ENCODE results near the gene TAMM41.
A peak's percentile ranks its signal among the peaks of the same experiment; 100 is the strongest.
"Not testable (repeated sequence)": the region's sequence is repeated elsewhere in the genome, so short reads cannot be mapped to it uniquely, and the experiment has no call there.

TAMM41 gene

DNA sequence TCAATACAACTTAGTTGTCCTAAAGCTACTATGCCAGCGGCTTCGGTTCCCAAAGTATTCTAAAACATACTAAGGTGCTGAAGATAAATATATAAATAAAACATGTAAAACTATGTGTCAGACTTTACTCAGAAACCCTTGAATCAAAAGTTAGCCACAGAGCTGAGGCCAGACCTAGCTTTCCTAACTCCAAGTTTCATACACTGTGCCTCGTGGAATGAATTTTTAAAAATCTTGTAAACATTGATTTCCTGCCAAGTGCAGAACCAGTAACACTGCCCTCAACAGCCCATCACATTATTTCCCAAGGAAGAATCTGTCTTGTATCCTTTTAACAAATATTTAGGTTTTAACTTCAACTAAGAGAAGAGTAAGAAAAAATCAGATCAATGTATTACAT, 36.4 kb downstream of the TAMM41 start:
- DNase-seq, result no peak

DNA sequence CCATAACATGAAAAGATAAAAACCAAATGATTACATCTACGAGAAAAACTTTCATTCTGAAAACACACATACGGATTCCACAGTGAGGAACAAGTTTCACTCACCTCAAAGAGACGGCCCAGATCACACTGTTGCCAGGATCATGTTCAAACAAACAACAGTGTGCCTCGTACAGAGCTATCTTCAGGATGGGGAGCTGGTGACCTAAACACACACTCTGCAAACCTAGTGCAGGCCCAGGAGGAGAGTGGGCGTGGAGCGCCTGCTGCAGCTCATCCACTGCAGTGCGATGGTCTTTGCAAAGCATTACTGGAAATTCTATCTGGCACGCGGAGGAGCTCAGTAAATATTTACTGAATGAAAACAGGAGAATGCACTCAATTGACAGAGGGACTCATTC, 38.5 kb downstream of the TAMM41 start:
- no peak for DNase-seq

DNA sequence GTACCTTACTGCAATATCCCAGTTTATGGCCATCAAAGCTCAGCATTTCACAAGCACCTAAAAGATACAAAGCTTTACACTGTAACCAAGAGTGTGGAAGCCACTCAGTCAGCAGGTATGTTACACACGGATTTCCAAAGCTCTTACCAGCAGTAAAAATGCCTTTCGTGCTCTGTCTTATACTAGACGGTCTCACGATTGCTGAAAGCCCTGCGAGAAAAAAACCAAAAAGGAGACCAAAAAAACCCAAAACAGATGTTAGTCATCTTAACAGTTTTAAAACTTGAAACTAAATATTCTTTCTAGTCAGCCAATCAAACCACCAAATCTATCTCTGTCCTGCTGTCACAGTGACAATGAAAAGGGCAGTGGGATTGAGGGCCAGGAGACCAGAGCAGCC, 39.0 kb downstream of the TAMM41 start:
- DNase-seq, result no peak

DNA sequence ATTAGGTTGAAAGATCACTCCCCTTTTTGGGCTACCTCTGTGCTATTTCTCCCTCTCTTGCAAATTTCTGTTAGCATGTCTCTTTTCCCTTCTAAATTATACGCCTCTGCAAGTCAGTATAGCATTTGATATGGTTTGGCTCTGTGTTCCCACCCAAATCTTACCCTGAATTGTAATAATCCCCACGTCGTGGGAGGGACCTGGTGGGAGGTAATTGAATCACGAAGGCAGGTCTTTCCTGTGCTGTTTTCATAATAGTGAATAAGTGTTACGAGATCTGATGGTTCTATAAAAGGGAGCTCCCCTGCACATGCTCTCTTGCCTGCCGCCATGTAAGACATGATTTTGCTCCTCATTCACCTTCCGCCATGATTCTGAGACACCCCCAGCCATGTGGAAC, 41.0 kb downstream of the TAMM41 start:
- DNase-seq, result no peak

DNA sequence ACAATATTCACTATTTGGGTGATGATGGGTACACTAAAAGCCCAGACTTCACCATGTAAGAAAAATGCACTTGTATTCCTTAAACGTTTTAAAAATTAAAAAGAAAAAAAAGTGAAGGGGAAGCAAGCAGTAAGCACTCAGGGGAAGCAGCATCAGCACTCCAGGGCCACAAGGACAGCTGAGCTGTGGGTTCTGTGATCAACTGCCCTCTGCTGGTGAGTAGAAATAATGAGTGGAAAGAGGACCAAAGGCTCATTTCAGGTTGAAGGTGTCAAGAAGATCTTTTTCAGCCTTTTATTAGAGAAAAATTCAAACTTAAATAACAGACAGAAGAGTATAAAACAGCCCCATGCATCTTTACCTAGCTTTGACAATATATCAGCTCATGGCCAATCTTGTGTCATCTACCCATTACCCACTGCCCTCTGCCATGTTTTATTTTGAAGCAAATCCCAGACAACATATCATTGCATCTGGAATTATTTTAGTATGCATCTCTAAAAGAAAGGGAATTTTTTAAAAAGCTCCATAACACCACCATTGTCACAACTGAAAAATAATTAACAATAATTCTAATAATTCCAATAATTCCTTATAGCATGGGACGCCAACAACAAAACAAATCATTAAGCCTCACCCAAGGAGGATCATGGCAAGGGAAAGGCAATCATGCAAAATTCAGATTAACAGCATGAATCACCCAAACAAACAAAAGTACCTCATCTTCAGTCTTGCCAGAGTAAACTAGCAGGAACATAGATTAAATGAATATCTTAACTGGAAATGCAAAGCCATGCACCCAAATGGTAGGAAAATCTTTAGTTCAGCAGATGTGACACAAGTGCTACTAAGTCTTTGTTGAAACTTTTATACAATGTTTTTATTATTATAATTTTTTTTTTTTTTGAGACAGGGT, 42.5 kb downstream of the TAMM41 start:
- DNase-seq, result no peak

DNA sequence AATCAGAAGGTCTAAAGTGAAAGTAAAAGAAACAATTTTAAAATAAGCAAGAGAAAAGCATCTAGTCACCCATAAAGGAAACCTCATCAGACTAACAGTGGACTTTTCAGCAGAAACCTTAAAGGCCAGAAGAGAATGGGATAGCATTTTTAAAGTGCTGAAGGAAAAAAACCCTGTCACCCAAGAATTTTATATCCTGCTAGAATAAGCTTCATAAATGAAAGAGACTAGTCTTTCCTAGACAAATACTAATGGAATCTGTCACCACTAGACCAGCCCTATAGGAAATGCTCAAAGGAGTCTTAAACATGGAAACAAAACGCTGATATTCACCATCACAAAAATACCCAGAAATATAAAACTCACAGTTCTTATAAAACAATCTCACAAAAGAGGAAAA, 46.9 kb downstream of the TAMM41 start:
- DNase-seq, result no peak

DNA sequence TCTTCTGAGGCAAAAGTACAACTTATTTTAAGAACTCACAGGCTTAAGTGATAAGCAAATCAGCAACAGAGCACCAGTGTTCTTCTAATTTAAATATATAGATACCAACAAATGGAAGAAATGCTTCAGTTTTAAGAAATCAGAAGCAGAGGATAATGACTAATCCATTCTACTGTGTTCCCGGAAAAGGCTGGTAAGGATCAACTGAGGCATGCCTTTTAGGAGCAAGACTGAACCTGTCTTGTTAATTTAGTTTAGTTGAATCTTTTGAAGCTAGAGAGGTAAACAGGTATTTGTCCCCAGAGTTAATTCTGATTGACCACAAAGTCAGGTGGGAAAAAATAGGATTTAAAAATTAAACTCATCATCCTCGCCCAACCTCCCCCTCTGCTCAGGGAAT, 51.8 kb downstream of the TAMM41 start:
- DNase-seq, result no peak

DNA sequence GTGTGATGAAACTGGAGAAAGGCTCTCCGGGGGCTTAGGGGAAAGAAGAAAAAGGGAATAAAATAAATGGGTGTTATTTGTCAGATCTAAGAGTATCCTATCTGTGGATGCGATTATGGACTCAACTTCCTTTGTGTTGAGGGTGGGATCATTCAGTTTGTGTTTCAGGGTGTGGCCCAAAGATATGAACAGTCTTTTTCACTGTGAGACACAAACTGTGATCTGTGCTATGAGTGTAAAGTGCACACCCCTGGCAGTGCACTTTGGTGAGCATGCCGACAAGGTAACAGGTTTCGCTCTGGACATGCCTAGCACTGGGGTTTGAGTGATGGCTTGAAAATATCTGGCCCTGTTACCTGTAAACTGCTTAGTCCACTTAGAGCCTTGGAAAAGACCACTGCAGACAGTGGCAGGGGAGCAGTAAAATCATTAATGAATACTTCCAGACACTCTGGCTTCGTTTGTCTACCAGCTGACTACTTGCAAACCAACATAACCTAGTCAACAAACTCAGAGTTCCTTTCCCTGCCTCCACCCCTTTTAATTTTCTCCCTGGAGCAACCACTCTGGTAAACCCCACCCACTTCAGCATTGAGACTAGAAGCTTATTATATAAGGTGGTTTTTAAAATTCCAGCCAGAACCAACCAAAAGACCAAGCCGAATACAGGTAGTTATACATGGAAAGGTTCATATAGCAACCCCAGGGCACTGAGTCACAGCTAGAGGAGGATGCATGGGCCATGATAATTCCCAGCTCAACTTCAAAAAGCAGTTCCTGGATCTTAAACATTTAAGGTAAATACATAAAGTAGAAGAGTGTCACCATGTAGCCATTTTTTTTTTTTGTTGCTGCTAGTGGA, 55.1 kb downstream of the TAMM41 start:
- DNase-seq, result no peak

DNA sequence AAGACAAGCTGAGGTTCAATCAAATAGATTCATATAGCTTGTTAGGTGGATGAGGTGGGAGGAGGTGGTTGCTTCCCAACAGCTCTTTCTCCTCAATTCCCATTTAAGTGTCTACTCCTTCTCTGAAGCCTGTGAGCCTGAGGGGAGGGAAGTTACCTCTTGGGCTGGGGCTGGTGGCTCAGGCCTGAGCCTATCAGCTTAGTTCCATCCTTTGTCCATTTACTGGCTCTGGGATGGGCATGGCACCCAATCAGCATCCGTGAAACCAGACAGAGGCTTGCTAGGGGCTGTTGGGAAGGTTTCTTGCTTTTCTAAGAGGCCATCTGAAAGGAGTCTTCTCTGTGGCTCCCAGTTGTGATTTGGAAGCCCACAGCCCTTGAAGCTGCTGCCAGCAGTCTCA, 57.3 kb downstream of the TAMM41 start:
- no peak for DNase-seq

DNA sequence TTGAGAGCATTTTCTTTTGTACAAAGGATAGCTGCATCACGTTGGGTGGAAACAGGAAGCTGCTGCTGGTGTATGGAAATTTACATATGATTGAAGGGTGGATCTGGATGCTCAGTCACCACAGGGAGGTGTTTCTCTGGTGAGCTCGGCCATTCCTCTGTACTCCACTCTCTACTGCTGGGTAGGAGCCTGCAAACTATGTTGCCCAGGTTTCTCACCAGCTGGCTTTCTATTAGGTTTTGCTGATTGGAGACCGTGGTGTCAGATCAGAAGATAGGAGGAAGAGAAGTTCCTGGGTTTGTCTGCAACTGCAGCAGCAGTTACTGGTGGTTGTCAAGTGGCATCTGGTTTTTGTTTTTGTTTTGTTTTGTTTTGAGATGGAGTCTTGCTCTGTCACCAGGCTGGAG, 61.7 kb downstream of the TAMM41 start:
- no peak for DNase-seq

DNA sequence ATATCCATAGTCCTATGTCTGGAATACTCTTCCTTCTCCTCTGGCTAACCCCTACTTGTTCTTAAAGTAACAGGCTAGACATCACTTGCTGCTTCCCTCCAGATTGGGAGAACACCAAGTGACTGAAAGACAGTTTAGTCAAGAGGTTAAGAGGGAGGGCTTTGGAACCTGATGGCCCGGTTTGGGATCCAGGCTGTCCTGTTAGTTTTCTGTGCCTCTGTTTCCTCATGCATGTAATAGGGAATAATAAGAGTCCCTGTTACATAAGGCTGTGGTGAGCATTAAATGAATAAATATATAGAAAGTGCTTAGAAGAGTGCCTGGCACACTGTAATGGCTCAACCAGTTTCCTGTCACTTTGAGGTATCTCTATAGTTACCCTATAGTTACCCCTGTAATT, 66.3 kb downstream of the TAMM41 start:
- no peak for DNase-seq

DNA sequence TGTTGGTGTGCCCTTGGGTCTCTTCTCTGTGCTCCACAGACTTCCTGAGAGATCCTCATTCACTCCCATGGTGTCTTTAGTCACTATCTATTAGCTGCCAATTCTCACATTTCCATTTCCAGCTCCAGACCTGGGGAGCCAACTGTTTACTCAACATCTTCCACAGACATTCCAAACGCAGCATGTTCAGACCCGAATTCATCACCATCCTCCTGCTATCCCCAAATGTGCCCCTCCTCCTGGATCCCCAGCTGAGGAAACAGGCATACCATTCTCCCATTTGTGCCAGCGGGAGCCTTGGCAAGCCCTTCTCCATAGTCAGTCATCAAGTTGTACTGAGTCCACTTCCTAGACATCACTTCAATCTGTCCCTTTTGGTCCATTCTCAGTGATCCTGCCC, 67.1 kb downstream of the TAMM41 start:
- DNase-seq, result no peak

DNA sequence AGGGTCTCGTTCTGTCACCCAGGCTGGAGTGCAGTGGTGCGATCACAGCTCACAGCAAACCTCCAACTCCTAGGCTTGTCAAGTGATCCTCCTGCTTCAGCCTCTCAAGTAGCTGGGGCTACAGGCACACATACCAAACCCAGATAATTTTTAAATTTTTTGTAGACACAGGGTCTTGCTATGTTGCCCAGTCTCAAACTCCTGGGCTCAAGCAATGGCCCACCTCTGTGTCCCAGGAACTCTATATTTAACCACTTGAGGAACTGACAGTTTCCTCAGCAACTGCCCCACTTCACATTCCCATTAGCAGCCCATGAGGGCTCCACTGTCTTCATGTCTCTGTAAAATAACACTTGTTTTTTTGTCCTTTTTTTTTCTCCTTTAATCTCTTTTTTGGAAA, 68.4 kb downstream of the TAMM41 start:
- DNase-seq, result no peak

DNA sequence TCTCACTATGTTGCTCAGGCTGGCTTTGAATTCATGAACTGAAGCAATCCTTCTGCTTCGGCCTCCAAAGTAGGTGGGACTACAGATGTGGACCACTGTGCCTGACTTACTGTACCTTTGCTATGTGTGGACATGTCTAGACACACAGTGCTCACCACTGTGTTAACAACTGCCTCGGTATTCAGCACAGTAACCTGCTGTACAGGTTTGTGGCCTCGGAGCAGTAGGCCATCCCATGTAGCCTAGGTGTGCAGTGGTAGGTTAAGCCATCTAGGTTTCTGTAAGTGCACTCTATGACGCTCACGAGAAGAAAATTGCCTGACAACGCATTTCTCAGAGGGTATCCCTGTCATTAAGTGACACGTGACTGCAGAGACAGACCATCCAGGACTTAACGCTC, 70.3 kb downstream of the TAMM41 start:
- no peak for DNase-seq

DNA sequence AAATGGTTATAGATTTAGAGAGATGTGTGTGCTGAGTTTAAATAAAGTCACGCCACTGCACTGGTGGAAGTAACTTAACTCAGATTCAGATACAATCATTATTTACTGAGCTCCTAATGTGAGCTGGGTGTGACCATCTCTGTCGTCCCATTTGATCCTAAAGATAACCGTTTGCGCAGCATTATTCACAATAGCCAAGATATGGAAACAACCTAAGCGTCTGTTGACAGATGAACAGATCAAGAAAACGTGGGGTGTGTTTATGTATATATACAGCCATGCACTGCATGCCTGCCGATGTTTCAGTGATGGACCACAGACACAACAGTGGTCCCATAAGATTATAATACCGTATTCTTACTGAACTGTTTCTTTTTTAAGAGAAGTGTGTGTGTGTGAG, 71.2 kb downstream of the TAMM41 start:
- DNase-seq, result no peak

DNA sequence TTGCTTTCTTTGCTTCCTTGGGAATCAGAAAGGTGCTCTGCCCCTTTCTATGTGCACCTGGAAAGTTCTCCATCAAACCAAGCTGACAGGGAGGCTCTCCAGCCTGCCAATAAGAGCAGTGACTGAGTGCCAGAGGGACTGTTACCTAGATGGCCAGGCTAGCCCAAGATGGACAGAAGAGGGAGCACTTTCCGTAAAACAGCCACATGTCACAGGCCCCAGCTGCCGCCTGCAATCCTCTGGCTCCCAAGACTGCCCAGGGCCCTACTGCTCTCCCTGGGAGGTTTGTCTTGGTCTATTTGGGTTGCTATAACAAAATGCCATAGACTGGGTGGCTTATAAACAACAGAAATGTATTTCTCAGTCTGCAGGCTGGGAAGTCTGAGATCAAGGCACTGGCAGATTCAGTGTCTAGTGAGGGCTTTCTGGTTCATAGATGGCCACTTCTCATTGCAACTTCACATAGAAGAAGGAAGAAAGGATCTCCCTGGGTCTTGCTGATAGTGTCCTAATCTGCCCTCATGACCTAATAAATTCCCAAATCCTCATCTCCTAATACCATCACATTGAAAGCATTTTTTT, 72.3 kb downstream of the TAMM41 start:
- no peak for DNase-seq

DNA sequence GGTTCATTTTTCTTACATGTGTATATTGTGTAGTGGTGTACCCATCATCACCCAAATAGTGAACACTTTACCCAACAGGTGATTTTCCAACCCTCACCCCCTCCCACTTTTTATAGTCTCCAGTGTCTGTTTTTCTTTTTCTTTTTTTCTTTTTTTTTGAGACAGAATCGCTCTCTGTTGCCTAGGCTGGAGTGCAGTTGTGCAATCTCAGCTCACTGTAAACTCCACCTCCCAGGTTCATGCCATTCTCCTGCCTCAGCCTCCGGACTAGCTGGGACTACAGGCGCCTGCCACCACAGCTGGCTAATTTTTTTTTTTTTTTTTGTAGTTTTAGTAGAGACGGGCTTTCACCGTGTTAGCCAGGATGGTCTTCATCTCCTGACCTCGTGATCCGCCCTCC, 74.8 kb downstream of the TAMM41 start:
- DNase-seq, result not testable (repeated sequence)

DNA sequence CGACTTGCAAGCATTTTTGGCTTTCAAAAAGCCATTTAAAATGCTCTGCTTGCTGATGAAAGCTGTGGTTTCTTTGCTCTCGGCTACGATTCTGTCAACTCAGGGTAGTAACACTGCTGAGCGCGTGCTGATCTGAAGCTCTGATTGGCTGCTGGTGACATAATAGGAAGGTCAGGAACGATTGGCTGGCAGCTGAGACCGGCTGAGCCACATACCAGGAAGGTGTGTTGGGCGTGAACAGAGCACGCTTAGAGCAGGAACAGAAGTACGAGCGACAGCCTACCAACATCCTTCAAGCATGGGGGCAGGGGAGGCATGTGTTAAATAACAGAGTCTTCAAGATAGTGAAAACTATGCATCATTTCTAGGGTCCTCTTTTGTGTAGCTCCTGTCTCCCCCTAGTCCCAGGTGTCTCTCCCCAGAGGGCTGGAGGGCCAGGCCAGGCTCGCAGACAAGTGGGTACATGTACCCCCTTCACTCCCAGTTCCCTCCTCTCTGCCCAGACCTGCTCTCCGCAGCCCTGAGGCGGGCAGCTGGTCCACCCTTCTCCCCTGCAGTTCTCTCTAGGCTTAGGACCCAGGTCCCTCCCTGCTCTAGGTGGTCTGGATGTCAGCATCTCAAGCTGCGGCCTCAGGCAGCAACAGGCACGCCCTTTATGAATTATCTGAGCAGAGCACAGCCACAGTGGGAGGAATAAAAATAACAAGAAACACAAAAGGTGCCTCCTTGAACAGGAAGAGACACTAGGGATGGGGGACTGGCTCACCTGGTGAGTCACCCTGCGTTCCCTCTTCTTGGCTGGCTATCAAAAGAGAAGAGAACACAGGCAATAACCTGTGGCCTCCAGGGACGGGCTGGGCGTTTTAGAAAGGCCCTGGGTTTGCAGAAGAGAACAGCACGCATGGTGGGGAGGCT, 76.0 kb downstream of the TAMM41 start:
- DNase-seq, result peak; percentile 75

DNA sequence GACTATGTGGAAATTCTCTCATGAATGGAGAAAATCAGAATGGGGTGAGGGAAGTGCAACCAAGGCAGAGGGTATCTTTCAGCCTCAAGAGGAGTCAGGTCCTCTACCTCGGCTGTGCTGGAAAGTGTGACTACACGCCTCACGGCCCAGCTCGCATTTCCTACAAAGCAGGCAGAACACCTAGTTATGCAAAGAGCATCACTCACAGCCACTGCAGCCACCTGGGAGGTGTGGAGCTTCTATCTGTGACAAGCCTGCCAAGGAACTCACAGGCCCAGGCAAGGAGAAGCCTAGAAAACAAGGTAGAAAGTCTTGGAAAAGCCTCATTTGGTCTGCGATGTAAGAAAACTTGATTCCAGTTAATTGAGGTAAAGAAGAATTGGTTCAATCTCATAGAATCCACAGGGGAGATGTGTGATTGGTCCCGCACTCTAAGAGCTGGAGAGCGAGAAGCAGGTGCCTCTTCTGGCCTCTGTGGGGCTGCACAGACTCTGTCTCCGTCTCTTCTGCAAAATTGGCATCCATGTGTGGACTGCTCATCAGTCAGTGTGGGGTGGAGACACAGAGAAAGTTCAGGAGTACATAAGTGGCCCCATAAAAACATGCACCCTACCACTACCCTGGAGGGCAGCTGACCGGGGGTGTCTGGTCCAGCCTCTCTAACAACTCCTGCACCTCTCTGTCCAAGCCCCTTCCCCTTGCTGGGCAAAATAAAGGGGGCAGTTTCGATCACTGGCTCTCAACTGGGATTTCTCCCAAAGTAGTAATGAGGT, 76.8 kb downstream of the TAMM41 start:
- DNase-seq, result no peak

DNA sequence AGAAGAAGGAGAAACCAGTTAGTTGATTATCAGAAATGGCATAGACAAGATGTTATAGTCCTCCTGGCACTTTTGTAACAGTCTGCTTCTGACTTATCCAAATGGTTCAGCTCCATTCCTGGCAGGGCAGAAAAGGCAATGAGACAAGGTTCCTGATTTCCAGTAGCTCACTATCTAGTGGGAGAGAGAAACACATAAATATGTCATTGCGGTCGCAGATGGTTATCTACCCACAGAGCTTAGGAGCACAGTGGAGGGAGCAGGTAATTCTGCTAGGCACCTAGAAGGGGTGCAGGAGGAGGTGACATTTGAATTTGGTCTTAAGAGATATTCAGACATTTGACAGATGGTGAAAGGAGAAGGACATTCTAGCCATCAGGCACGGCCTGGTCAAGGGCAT, 78.1 kb downstream of the TAMM41 start:
- DNase-seq, result no peak

DNA sequence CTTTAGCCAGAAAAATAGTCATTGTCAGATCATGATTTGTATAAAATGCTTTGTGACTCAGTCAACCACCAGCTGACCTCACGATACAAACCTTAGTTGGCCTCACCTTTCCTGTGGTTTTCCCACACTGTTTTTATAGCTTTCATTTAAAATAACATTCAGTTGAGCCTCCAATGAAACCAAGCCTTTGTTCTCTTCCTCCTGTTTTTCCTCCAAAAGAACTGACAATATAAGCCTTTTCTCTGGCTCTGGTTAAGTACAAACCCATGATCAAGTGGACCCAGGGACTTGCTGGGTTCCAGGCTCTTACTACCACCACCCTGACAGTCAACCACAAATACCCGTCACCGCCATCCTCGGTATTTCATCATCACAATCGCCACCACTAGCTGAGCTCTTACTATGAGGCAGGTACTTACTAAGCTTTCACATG, 81.7 kb downstream of the TAMM41 start:
- DNase-seq, result peak; percentile 24

DNA sequence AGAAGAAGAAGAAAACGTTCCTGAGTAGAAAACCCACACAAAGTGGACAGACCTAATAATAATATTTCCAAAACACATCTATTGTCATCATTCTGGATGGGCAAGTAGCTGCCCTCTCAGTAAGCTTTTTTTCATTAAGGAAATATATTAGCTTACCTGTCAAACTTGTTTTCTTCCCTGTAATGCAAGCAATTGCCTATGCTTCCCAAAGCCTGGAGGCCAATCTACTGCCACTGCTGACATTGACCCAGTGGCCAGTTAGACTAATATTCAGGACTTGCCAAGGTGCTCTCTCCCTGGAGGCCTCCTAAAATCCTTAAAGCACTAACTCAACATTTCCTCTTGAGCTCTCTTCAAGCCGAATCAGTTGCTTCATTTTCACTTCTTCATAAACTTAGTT, 86.7 kb downstream of the TAMM41 start:
- DNase-seq, result no peak
